GM12878 (cell line): ENCODE results near the gene ROM1. TPM values are rescaled to one million over a fixed set of nuclear protein-coding genes. Genes with fewer than 3 reads are reported as not detected.

Experiments
- HCFC1 ChIP-seq: fragments of 150-350 bp; IDR thresholded peaks from 2 replicates; pipeline ENCODE4 v1.6.1; 2014; ENCODE audit warnings: low read length
- IKZF2 ChIP-seq, 2 experiments: fragments of 450-650 bp; IDR thresholded peaks; 2 replicates each; pipeline ENCODE4 v1.6.1; 2017; ENCODE audit warnings: mild to moderate bottlenecking in 2 of 2, moderate library complexity in 2 of 2
- MTA2 ChIP-seq: fragments of 450-650 bp; IDR thresholded peaks from 2 replicates; pipeline ENCODE4 v1.6.1; 2016; ENCODE audit warnings: low read depth, mild to moderate bottlenecking, moderate library complexity
- NBN ChIP-seq: fragments of 450-650 bp; IDR thresholded peaks from 2 replicates; pipeline ENCODE4 v1.6.1; 2016
- POLR2AphosphoS5 ChIP-seq: IDR thresholded peaks from 2 replicates; pipeline ENCODE4 v1.6.1; 2011; ENCODE audit warnings: mild to moderate bottlenecking, low read length, inconsistent platforms
- POU2F2 ChIP-seq: IDR thresholded peaks from 3 replicates; pipeline ENCODE4 v1.6.1; 2011; ENCODE audit warnings: low read depth, mild to moderate bottlenecking, low read length, borderline replicate concordance
- RUNX3 ChIP-seq: IDR thresholded peaks from 2 replicates; pipeline ENCODE4 v1.6.1; 2012; ENCODE audit warnings: low read length, inconsistent platforms
- polyA plus RNA-seq, 11 experiments: library from polyadenylated mRNA; depleted of rRNA in 4 of 11; unstranded in 6 of 11; stranded (reverse) in 5 of 11; fragments of >200 nt; fragmentation: Nextera tagmentation in 4 of 11; fragmentation: Illumina TruSeq in 1 of 11; extraction: Ambion mirVana in 4 of 11; extraction: Trizol in 1 of 11; gene quantifications; 1 replicate in 1 of 11; 2 replicates in 10 of 11; pipeline versions ENCODE4 v1.2.1 to v1.2.3, GENCODE V29; 2011 to 2016; ENCODE audit warnings: inconsistent platforms in 2 of 11, missing spikeins in 2 of 11, low read depth in 1 of 11
- total RNA-seq, 4 experiments: library from RNA; depleted of rRNA in 3 of 4; stranded (reverse); fragments of >200 nt in 3 of 4; fragmentation: Illumina TruSeq in 1 of 4; extraction: Trizol in 1 of 4; gene quantifications; 2 replicates each; pipeline versions ENCODE4 v1.2.1 to v1.2.3, GENCODE V29; 2013 to 2021
- TF ChIP-seq, protein P1 (sequence below): fragments of 450-650 bp; IDR thresholded peaks from 2 replicates; pipeline ENCODE4 v1.6.1; 2017; ENCODE audit warnings: borderline replicate concordance
- TF ChIP-seq, protein P2 (sequence below): IDR thresholded peaks from 2 replicates; pipeline ENCODE4 v1.6.1; 2011; ENCODE audit warnings: mild to moderate bottlenecking, low read depth, low read length, moderate library complexity; ENCODE audit not compliant: insufficient replicate concordance
- TF ChIP-seq, protein P3 (sequence below): fragments of 450-650 bp; IDR thresholded peaks from 2 replicates; pipeline ENCODE4 v1.6.1; 2017; ENCODE audit warnings: low read depth, mild to moderate bottlenecking, moderate library complexity
- TF ChIP-seq, protein P4 (sequence below): IDR thresholded peaks from 2 replicates; pipeline ENCODE4 v1.6.1; 2012; ENCODE audit warnings: low read depth, low read length, improper control_type of control experiment
- TF ChIP-seq, protein P5 (sequence below): fragments of 450-650 bp; IDR thresholded peaks from 2 replicates; pipeline ENCODE4 v1.6.1; 2016; ENCODE audit warnings: mild to moderate bottlenecking

ROM1 gene
- total and polyA plus RNA-seq, 10 of the 15 experiments (the other 5 are each of a cell fraction or from before 2014, with no cell fraction given) = 0.42 to 3.0 (median 1.1) TPM

DNA sequence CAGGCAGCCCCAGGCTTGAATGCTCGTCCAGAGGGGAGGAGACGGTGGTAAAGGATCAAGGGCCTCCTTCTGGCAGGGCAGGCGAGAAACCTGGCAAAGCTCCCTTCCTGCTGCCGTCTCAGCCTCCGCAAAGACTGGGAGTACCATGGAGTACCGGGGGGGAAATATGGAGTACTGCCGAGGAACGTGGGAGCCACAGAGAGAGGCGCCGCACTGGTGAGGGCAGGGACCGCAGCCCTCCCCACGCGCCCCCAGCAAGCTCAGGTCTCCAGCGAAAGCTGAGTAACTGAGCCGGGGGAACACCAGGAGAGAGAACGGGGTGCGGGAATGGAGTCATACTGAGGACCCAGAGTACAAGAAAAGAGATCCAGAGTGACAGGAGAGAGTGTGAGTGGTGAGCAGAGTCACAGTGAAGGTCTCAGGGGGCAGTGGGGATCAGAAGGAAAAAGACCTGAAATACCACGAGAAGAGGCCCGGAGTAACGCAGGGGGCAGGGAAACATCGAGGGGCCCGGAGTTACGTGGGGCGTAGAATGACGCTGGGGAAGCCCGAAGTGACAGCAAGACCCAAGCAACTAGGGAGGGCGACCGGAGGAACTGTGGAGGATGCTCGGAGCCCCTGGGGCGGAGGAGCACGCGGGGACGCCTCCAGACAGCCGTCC is 1.2 kb upstream of the ROM1 start (continued):
- TF ChIP-seq POU2F2 (no peak), HCFC1 (0 out of 2 replicates have a peak, but pooled peaks have one; percentile 10), RUNX3 (peak; percentile 45; the same call in 1 of the 2 replicates), POLR2AphosphoS5 (peak; percentile 59; the same call in 1 of the 2 replicates), NBN (peak; percentile 74; the same call in 1 of the 2 replicates), MTA2 (0 out of 2 replicates have a peak, but pooled peaks have one; percentile 39), IKZF2 (IDR thresholded peaks at IDR 0.05) (peak; percentile 53 to 61)
- TF ChIP-seq, protein P1, sequence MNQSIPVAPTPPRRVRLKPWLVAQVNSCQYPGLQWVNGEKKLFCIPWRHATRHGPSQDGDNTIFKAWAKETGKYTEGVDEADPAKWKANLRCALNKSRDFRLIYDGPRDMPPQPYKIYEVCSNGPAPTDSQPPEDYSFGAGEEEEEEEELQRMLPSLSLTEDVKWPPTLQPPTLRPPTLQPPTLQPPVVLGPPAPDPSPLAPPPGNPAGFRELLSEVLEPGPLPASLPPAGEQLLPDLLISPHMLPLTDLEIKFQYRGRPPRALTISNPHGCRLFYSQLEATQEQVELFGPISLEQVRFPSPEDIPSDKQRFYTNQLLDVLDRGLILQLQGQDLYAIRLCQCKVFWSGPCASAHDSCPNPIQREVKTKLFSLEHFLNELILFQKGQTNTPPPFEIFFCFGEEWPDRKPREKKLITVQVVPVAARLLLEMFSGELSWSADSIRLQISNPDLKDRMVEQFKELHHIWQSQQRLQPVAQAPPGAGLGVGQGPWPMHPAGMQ = no peak
- TF ChIP-seq, protein P2, sequence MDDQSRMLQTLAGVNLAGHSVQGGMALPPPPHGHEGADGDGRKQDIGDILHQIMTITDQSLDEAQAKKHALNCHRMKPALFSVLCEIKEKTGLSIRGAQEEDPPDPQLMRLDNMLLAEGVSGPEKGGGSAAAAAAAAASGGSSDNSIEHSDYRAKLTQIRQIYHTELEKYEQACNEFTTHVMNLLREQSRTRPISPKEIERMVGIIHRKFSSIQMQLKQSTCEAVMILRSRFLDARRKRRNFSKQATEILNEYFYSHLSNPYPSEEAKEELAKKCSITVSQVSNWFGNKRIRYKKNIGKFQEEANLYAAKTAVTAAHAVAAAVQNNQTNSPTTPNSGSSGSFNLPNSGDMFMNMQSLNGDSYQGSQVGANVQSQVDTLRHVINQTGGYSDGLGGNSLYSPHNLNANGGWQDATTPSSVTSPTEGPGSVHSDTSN = peak; percentile 49
- TF ChIP-seq, protein P3, sequence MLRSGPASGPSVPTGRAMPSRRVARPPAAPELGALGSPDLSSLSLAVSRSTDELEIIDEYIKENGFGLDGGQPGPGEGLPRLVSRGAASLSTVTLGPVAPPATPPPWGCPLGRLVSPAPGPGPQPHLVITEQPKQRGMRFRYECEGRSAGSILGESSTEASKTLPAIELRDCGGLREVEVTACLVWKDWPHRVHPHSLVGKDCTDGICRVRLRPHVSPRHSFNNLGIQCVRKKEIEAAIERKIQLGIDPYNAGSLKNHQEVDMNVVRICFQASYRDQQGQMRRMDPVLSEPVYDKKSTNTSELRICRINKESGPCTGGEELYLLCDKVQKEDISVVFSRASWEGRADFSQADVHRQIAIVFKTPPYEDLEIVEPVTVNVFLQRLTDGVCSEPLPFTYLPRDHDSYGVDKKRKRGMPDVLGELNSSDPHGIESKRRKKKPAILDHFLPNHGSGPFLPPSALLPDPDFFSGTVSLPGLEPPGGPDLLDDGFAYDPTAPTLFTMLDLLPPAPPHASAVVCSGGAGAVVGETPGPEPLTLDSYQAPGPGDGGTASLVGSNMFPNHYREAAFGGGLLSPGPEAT = peak; percentile 43; the same call in 1 of the 2 replicates
- TF ChIP-seq, protein P4, sequence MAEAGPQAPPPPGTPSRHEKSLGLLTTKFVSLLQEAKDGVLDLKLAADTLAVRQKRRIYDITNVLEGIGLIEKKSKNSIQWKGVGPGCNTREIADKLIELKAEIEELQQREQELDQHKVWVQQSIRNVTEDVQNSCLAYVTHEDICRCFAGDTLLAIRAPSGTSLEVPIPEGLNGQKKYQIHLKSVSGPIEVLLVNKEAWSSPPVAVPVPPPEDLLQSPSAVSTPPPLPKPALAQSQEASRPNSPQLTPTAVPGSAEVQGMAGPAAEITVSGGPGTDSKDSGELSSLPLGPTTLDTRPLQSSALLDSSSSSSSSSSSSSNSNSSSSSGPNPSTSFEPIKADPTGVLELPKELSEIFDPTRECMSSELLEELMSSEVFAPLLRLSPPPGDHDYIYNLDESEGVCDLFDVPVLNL = 0 out of 2 replicates have a peak, but pooled peaks have one; percentile 16
- TF ChIP-seq, protein P5, sequence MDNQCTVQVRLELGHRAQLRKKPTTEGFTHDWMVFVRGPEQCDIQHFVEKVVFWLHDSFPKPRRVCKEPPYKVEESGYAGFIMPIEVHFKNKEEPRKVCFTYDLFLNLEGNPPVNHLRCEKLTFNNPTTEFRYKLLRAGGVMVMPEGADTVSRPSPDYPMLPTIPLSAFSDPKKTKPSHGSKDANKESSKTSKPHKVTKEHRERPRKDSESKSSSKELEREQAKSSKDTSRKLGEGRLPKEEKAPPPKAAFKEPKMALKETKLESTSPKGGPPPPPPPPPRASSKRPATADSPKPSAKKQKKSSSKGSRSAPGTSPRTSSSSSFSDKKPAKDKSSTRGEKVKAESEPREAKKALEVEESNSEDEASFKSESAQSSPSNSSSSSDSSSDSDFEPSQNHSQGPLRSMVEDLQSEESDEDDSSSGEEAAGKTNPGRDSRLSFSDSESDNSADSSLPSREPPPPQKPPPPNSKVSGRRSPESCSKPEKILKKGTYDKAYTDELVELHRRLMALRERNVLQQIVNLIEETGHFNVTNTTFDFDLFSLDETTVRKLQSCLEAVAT = peak; percentile 73
- TF ChIP-seq, all 136 proteins: peak for 19
